ENCODE data around the gene EHD1. TPM values are rescaled to one million over a fixed set of nuclear protein-coding genes. Genes with fewer than 3 reads are reported as not detected.

EHD1 gene
- total and polyA plus RNA-seq, 2 of the 8 experiments (the other 6 are each of a cell fraction or from before 2014, with no cell fraction given): 31.5 to 42.9 TPM

DNA sequence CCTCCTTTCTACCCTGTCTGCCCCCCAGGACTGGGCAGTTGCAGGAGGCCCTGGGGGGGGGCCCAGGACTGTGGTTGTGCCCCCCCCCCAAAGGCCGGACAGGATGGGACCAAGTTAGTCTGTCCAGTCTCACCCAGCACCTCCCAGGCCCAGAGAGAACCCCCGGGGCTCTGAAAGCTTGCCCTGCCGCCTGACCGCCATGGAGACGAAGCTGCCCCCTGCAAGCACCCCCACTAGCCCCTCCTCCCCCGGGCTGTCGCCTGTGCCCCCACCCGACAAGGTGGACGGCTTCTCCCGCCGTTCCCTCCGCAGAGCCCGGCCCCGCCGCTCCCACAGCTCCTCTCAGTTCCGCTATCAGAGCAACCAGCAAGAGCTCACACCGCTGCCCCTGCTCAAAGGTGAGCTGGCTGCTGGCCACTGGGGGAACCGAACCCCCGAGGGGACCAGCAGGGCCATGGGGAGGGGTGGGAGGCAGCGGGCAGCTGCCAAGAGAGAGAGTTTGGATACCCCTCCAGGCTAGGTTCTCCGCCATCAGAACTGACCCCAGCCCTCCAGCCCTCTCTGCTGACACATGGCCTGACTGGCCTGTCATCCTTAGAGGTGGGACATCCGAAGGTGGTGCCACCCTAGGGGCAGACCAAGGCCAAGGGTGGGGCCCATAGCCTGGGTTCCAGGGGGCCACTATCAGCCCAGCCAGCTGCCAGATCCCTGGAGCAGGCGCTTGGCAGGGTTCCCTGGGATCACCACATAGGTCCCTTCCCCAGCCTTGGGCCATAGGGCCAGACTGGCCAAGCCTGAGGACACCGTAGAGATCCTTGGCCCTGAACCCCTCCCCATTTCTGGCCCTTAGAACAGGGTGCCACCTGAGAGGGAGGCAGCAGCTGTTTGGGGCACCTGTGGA is 47.4 kb upstream of the EHD1 start (continued):
- TF ChIP-seq, protein P1, sequence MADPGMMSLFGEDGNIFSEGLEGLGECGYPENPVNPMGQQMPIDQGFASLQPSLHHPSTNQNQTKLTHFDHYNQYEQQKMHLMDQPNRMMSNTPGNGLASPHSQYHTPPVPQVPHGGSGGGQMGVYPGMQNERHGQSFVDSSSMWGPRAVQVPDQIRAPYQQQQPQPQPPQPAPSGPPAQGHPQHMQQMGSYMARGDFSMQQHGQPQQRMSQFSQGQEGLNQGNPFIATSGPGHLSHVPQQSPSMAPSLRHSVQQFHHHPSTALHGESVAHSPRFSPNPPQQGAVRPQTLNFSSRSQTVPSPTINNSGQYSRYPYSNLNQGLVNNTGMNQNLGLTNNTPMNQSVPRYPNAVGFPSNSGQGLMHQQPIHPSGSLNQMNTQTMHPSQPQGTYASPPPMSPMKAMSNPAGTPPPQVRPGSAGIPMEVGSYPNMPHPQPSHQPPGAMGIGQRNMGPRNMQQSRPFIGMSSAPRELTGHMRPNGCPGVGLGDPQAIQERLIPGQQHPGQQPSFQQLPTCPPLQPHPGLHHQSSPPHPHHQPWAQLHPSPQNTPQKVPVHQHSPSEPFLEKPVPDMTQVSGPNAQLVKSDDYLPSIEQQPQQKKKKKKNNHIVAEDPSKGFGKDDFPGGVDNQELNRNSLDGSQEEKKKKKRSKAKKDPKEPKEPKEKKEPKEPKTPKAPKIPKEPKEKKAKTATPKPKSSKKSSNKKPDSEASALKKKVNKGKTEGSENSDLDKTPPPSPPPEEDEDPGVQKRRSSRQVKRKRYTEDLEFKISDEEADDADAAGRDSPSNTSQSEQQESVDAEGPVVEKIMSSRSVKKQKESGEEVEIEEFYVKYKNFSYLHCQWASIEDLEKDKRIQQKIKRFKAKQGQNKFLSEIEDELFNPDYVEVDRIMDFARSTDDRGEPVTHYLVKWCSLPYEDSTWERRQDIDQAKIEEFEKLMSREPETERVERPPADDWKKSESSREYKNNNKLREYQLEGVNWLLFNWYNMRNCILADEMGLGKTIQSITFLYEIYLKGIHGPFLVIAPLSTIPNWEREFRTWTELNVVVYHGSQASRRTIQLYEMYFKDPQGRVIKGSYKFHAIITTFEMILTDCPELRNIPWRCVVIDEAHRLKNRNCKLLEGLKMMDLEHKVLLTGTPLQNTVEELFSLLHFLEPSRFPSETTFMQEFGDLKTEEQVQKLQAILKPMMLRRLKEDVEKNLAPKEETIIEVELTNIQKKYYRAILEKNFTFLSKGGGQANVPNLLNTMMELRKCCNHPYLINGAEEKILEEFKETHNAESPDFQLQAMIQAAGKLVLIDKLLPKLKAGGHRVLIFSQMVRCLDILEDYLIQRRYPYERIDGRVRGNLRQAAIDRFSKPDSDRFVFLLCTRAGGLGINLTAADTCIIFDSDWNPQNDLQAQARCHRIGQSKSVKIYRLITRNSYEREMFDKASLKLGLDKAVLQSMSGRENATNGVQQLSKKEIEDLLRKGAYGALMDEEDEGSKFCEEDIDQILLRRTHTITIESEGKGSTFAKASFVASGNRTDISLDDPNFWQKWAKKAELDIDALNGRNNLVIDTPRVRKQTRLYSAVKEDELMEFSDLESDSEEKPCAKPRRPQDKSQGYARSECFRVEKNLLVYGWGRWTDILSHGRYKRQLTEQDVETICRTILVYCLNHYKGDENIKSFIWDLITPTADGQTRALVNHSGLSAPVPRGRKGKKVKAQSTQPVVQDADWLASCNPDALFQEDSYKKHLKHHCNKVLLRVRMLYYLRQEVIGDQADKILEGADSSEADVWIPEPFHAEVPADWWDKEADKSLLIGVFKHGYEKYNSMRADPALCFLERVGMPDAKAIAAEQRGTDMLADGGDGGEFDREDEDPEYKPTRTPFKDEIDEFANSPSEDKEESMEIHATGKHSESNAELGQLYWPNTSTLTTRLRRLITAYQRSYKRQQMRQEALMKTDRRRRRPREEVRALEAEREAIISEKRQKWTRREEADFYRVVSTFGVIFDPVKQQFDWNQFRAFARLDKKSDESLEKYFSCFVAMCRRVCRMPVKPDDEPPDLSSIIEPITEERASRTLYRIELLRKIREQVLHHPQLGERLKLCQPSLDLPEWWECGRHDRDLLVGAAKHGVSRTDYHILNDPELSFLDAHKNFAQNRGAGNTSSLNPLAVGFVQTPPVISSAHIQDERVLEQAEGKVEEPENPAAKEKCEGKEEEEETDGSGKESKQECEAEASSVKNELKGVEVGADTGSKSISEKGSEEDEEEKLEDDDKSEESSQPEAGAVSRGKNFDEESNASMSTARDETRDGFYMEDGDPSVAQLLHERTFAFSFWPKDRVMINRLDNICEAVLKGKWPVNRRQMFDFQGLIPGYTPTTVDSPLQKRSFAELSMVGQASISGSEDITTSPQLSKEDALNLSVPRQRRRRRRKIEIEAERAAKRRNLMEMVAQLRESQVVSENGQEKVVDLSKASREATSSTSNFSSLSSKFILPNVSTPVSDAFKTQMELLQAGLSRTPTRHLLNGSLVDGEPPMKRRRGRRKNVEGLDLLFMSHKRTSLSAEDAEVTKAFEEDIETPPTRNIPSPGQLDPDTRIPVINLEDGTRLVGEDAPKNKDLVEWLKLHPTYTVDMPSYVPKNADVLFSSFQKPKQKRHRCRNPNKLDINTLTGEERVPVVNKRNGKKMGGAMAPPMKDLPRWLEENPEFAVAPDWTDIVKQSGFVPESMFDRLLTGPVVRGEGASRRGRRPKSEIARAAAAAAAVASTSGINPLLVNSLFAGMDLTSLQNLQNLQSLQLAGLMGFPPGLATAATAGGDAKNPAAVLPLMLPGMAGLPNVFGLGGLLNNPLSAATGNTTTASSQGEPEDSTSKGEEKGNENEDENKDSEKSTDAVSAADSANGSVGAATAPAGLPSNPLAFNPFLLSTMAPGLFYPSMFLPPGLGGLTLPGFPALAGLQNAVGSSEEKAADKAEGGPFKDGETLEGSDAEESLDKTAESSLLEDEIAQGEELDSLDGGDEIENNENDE (IDR thresholded peaks at IDR 0.05; ENCODE audit: insufficient replicate concordance, low read length): no peak
- TF ChIP-seq SRF (IDR thresholded peaks at IDR 0.05; ENCODE audit: low read depth, low read length) (no peak), ZNF274 (IDR thresholded peaks at IDR 0.05; ENCODE audit: borderline replicate concordance, extremely low read depth, low read length) (no peak), EZH2 (IDR thresholded peaks at IDR 0.05; ENCODE audit: low read depth, low read length, severe bottlenecking) (no peak)
- TF ChIP-seq, protein P2, sequence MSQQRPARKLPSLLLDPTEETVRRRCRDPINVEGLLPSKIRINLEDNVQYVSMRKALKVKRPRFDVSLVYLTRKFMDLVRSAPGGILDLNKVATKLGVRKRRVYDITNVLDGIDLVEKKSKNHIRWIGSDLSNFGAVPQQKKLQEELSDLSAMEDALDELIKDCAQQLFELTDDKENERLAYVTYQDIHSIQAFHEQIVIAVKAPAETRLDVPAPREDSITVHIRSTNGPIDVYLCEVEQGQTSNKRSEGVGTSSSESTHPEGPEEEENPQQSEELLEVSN (IDR thresholded peaks at IDR 0.05): no peak
